Type B pancreatic cell (in vitro differentiated cells): ENCODE results near the gene CMTM3. TPM values are rescaled to one million over a fixed set of nuclear protein-coding genes. Genes with fewer than 3 reads are reported as not detected.

Experiments
- DNase-seq: peaks from one replicate; pipeline ENCODE4 v3.0.0; 2021; ENCODE audit warnings: mixed read lengths; ENCODE audit not compliant: unreplicated experiment; ENCODE audit errors: extremely low spot score
- H3K27ac Mint-ChIP-seq: 2 replicates; pipeline ENCODE4 v1.8.0; 2021; ENCODE audit warnings: mild to moderate bottlenecking, mixed read lengths
- H3K27me3 Mint-ChIP-seq: 2 replicates; pipeline ENCODE4 v1.8.0; 2021; ENCODE audit warnings: mixed read lengths
- H3K36me3 Mint-ChIP-seq: 2 replicates; pipeline ENCODE4 v1.8.0; 2021; ENCODE audit warnings: mixed read lengths
- H3K4me1 Mint-ChIP-seq: one replicate; pipeline ENCODE4 v1.8.0; 2021; ENCODE audit warnings: mixed read lengths; ENCODE audit not compliant: unreplicated experiment
- H3K4me3 Mint-ChIP-seq: 2 replicates; pipeline ENCODE4 v1.8.0; 2021; ENCODE audit warnings: mild to moderate bottlenecking, mixed read lengths
- H3K9me3 Mint-ChIP-seq: 2 replicates; pipeline ENCODE4 v1.8.0; 2021; ENCODE audit warnings: mixed read lengths
- CTCF ChIP-seq: fragments of 200-600 bp; sonication (generic); conservative IDR thresholded peaks from 2 replicates; pipeline ENCODE4 v1.5.0; 2021; ENCODE audit warnings: antibody characterized with exemption, mild to moderate bottlenecking
- total RNA-seq: library from RNA; stranded (reverse); gene quantifications from 2 replicates; pipeline ENCODE4 v1.2.1, GENCODE V29; 2021; ENCODE audit warnings: low replicate concordance

CMTM3 gene
- total RNA-seq, 1 donor from 2014 or later: 45.2 TPM

GRCh38 chr16:66578651-66579531 is 25.6 kb upstream of the CMTM3 start, which contains the start of gene CMTM2:
Gene CMTM2 (plus strand): TSS chr16:66579463. CDS start chr16:66579608, 145 bp downstream.
- Mint-ChIP-seq H3K36me3 (peaks cover 6% of the 10 kb centered on the region), H3K27me3 (peaks cover 20% of the 10 kb centered on the region), H3K4me3 (no peak within 1 kb of the TSS), H3K4me1 (peaks cover 14% of the 10 kb centered on the region), H3K27ac (no peak within 1 kb of the TSS), H3K9me3 (no peaks in the 10 kb centered on the region)
- TF ChIP-seq CTCF: no peak
- no peak for DNase-seq

- DNase-seq: no peak
- Mint-ChIP-seq H3K27me3 (peaks cover 20% of the 10 kb centered on the region), H3K9me3 (no peaks in the 10 kb centered on the region), H3K36me3 (peaks cover 6% of the 10 kb centered on the region), H3K4me3 (no peak overlapping the region), H3K4me1 (peaks cover 14% of the 10 kb centered on the region), H3K27ac (no peak overlapping the region)
- no peak for TF ChIP-seq CTCF
Measured at GRCh38 chr16:66580605-66581209, 23.8 kb upstream of the CMTM3 start.

GRCh38 chr16:66581246-66581952 is 23.1 kb upstream of the CMTM3 start:
- Mint-ChIP-seq H3K27ac (no peak overlapping the region), H3K36me3 (peaks cover 6% of the 10 kb centered on the region), H3K4me1 (peaks cover 14% of the 10 kb centered on the region)

GRCh38 chr16:66585481-66586239 is 18.8 kb upstream of the CMTM3 start:
- no peak for DNase-seq

More at GRCh38 chr16:66581246-66581952, 23.1 kb upstream of the CMTM3 start:
- Mint-ChIP-seq H3K27me3 (peaks cover 20% of the 10 kb centered on the region), H3K9me3 (no peaks in the 10 kb centered on the region), H3K4me3 (no peak overlapping the region)
- no peak for DNase-seq
- no peak for TF ChIP-seq CTCF

More at GRCh38 chr16:66585481-66586239, 18.8 kb upstream of the CMTM3 start:
- peak overlapping the region; percentile 39 for H3K27ac Mint-ChIP-seq
- H3K27me3 Mint-ChIP-seq: no peaks in the 10 kb centered on the region
- no peak for TF ChIP-seq CTCF
- no peaks in the 10 kb centered on the region for H3K36me3 Mint-ChIP-seq
- H3K4me1 Mint-ChIP-seq: peaks cover 14% of the 10 kb centered on the region
- no peak overlapping the region for H3K4me3 Mint-ChIP-seq
- H3K9me3 Mint-ChIP-seq: no peaks in the 10 kb centered on the region
